Body of pancreas (tissue), 4 donors: ENCODE data around the gene SLC25A12. TPM values are rescaled to one million over a fixed set of nuclear protein-coding genes. Genes with fewer than 3 reads are reported as not detected.

Source experiments
- ATAC-seq: fragments of 150-250 bp; one replicate; pipeline ENCODE4 v1.9.1; 2016
- DNase-seq, 4 donors: peaks; one replicate each; pipeline ENCODE4 v3.0.0-alpha.2; 2019
- H3K27ac ChIP-seq, 4 donors: fragments of 200-600 bp; sonication (generic); 1 replicate in 3 of 4; 2 replicates in 1 of 4; pipeline versions ENCODE4 v1.5.1 to v1.6.1; 2016 to 2019; ENCODE audit warnings: mild to moderate bottlenecking in 1 of 4, mixed read lengths in 1 of 4, moderate library complexity in 1 of 4
- H3K27me3 ChIP-seq, 2 donors: fragments of 200-600 bp; sonication (generic); one replicate each; pipeline ENCODE4 v1.6.0; 2016; ENCODE audit warnings: mild to moderate bottlenecking in 1 of 2
- H3K36me3 ChIP-seq, 2 donors: fragments of 200-600 bp; sonication (generic); replicated peaks in 1 of 2; 2 replicates each; pipeline ENCODE4 v1.5.1; 2016; ENCODE audit warnings: low read depth in 2 of 2; ENCODE audit not compliant: insufficient read depth in 1 of 2
- H3K4me1 ChIP-seq: fragments of 200-600 bp; sonication (generic); one replicate; pipeline ENCODE4 v1.6.0; 2016
- H3K4me3 ChIP-seq, 2 donors: fragments of 200-600 bp; sonication (generic); 1 replicate in 1 of 2; 2 replicates in 1 of 2; pipeline ENCODE4 v1.5.1; 2016 to 2019
- H3K9me3 ChIP-seq, 3 donors: fragments of 200-600 bp; sonication (generic); 1 replicate in 2 of 3; 2 replicates in 1 of 3; pipeline ENCODE4 v1.5.1; 2016
- CTCF ChIP-seq, 7 experiments: fragments of 450-650 bp in 4 of 7; fragments of 200-600 bp in 3 of 7; sonication (generic) in 3 of 7; IDR thresholded peaks; one replicate each; pipeline ENCODE4 v1.5.1; 2016 to 2019; ENCODE audit warnings: antibody characterized with exemption in 7 of 7
- POLR2A ChIP-seq, 3 donors: fragments of 450-650 bp; IDR thresholded peaks; one replicate each; pipeline ENCODE4 v1.6.1; 2016; ENCODE audit warnings: antibody characterized with exemption in 3 of 3, mild to moderate bottlenecking in 2 of 3
- WGBS, 2 donors: methylation state at CpG; one replicate each; pipeline ENCODE4 v1.1.5; 2017; 5-methylcytosine and 5-hydroxymethylcytosine counted together
- intact Hi-C: fragments of 100-400 bp; cut with DNase I; formaldehyde crosslinking; loops from one replicate; pipeline ENCODE4 v1.15.1; 2023
- total RNA-seq, 2 donors: library from RNA; depleted of rRNA; stranded (reverse); fragments of >200 nt; gene quantifications; one replicate each; pipeline ENCODE4 v1.1.0, GENCODE V29; 2016

Gene SLC25A12
- total RNA-seq, 2 donors from 2014 or later: 4.9 to 8.0 TPM

DNA sequence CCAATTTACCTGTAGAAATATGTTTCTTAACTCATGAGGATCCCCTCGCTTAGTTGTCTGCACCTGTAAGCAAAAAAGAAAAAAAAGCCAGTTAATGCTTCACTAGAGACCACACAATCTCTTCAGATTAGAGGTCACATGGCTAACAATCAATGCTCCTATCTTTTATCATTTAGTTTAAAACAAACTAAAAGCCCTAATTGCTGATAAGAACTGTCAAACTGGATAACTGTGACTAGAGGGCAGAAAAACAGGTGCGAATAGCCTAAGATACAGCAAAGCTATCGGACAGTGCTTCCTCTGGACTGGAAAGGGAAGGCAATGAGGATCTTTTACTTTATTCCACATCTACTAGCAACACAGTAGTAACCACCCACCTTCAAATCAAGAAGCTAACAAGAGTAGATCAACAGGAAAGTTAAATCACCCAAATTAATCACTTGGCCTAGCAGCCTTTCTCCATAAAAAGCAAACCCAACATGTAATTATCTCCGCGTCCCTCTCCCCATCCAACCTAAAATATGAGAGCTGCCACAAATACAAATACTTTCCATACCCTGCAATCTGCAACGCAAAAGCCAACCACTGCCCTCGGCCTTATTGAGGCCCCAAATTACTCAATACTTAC is 734 bp downstream of the SLC25A12 start:
- TF ChIP-seq POLR2A (IDR thresholded peaks at IDR 0.05) (no peak), CTCF (IDR thresholded peaks at IDR 0.05) (no peak)
- WGBS, 2 donors: 6 to 14% methylated on average over 7 of the region's 7 CpGs
- H3K27ac ChIP-seq: peak overlapping the region in 2 of 4 donors; percentile 55 to 73
- no peak for DNase-seq
- H3K4me3 ChIP-seq: no peak overlapping the region
- no peaks in the 10 kb centered on the region for H3K36me3 ChIP-seq
- peaks cover 22% of the 10 kb centered on the region for H3K4me1 ChIP-seq
- no peaks in the 10 kb centered on the region for H3K27me3 ChIP-seq
- intact Hi-C loops: no loop called here
- peak; percentile 49 for ATAC-seq
- H3K9me3 ChIP-seq: no peaks in the 10 kb centered on the region

GRCh38 chr2:171889808-171890207 is 4.2 kb downstream of the SLC25A12 start:
- 54 to 62% methylated on average over 1 of the region's 1 CpG for WGBS, 2 donors
- Histone ChIP-seq H3K27me3 (no peaks in the 10 kb centered on the region), H3K27ac (no peak overlapping the region), H3K4me1 (peaks cover 18% of the 10 kb centered on the region), H3K4me3 (no peak overlapping the region), H3K9me3 (no peaks in the 10 kb centered on the region), H3K36me3 (no peaks in the 10 kb centered on the region)
- intact Hi-C loops: no loop called here
- DNase-seq (no peak), ATAC-seq (no peak)
- TF ChIP-seq CTCF (IDR thresholded peaks at IDR 0.05): no peak

DNA sequence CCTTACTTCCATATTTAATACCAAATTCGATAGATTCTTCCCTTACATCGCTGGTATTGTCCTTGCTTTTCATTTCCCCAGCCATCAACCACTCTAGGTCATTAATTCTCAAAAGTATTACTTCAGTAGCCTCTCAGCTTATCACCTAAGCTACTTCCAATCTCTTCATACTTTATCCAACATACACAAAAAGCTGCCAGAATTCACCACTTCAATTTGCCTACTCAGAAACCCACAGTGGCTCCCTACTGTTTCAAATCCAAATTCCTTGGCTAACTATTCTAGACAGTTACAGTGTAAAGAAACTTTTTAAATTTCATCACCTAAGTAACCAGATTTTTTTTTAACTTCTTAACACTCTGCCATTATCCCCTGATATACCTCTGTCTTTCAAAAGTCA is 4.7 kb downstream of the SLC25A12 start:
- 94 to 96% methylated on average over 2 of the region's 2 CpGs for WGBS, 2 donors
- no peaks in the 10 kb centered on the region for H3K27me3 ChIP-seq
- H3K36me3 ChIP-seq: no peaks in the 10 kb centered on the region
- H3K4me1 ChIP-seq: peaks cover 14% of the 10 kb centered on the region
- TF ChIP-seq CTCF (IDR thresholded peaks at IDR 0.05) (no peak), POLR2A (IDR thresholded peaks at IDR 0.05) (no peak)
- no peaks in the 10 kb centered on the region for H3K9me3 ChIP-seq
- DNase-seq (no peak), ATAC-seq (no peak)
- H3K4me3 ChIP-seq: no peak overlapping the region
- no peak overlapping the region for H3K27ac ChIP-seq
- intact Hi-C loops: no loop called here

- WGBS, 2 donors: 89 to 95% methylated on average over 5 of the region's 5 CpGs
- no peaks in the 10 kb centered on the region for H3K9me3 ChIP-seq
- no peaks in the 10 kb centered on the region for H3K27me3 ChIP-seq
- intact Hi-C loops: no loop called here
- DNase-seq: no peak
- no peaks in the 10 kb centered on the region for H3K36me3 ChIP-seq
- no peaks in the 10 kb centered on the region for H3K4me1 ChIP-seq
- H3K4me3 ChIP-seq: no peak overlapping the region
- no peak for ATAC-seq
- H3K27ac ChIP-seq: no peak overlapping the region
- TF ChIP-seq POLR2A (IDR thresholded peaks at IDR 0.05): no peak
- no peak for TF ChIP-seq CTCF (IDR thresholded peaks at IDR 0.05)
These were observed 10.7 kb downstream of the SLC25A12 start for GRCh38 chr2:171883275-171883893.
